Activated CD4-positive, CD25-positive, alpha-beta regulatory T cell treated with anti-CD3 and anti-CD28 coated beads, Interleukin-2, amount 50 U/mL, for 16 hours (primary cell): ENCODE data around the gene ILDR2.

Experiments
- DNase-seq: peaks from one replicate; pipeline ENCODE4 v3.0.0-alpha.2; 2020; ENCODE audit warnings: low read depth, low spot score

The ILDR2 gene

GRCh38 chr1:166972193-166972592 is 3.1 kb downstream of the ILDR2 start:
- no peak for DNase-seq

GRCh38 chr1:166971252-166971651 is 4.1 kb downstream of the ILDR2 start:
- no peak for DNase-seq

GRCh38 chr1:166969074-166969677 is 6.2 kb downstream of the ILDR2 start:
- DNase-seq = no peak

- DNase-seq = no peak
These were observed 14.4 kb downstream of the ILDR2 start for GRCh38 chr1:166960858-166961474.

GRCh38 chr1:166956872-166957271 is 18.5 kb downstream of the ILDR2 start:
- no peak for DNase-seq

GRCh38 chr1:166956057-166956850 is 19.1 kb downstream of the ILDR2 start:
- no peak for DNase-seq

GRCh38 chr1:166953491-166953890 is 21.8 kb downstream of the ILDR2 start:
- no peak for DNase-seq

GRCh38 chr1:166952002-166952746 is 23.2 kb downstream of the ILDR2 start:
- DNase-seq = no peak

GRCh38 chr1:166951050-166951449 is 24.3 kb downstream of the ILDR2 start:
- DNase-seq = no peak

GRCh38 chr1:166950156-166950555 is 25.2 kb downstream of the ILDR2 start:
- no peak for DNase-seq

- DNase-seq = no peak
These were observed 26.4 kb downstream of the ILDR2 start for GRCh38 chr1:166948856-166949350.

- DNase-seq = no peak
These were observed 27.8 kb downstream of the ILDR2 start for GRCh38 chr1:166947398-166948043.

- DNase-seq = no peak
These were observed 31.0 kb downstream of the ILDR2 start for GRCh38 chr1:166944186-166944967.

GRCh38 chr1:166939741-166940375 is 35.5 kb downstream of the ILDR2 start:
- no peak for DNase-seq

GRCh38 chr1:166937962-166938361 is 37.4 kb downstream of the ILDR2 start:
- no peak for DNase-seq

GRCh38 chr1:166937329-166937728 is 38.0 kb downstream of the ILDR2 start:
- DNase-seq = no peak

- DNase-seq = no peak
These were observed 41.7 kb downstream of the ILDR2 start for GRCh38 chr1:166933633-166934032.

GRCh38 chr1:166933140-166933539 is 42.2 kb downstream of the ILDR2 start:
- no peak for DNase-seq

GRCh38 chr1:166929911-166930310 is 45.4 kb downstream of the ILDR2 start:
- DNase-seq = no peak

- no peak for DNase-seq
These were observed 47.6 kb downstream of the ILDR2 start for GRCh38 chr1:166927701-166928100.
